Tibial nerve (tissue), 4 donors: ENCODE measurements around the gene EXO5. TPM values are rescaled to one million over a fixed set of nuclear protein-coding genes. Genes with fewer than 3 reads are reported as not detected.
"Not testable (repeated sequence)": the region's sequence is repeated elsewhere in the genome, so short reads cannot be mapped to it uniquely, and the experiment has no call there.

ENCODE experiments used
- DNase-seq, 2 donors: peaks; one replicate each; pipeline ENCODE4 v3.0.0-alpha.2; 2019; ENCODE audit warnings: low spot score in 2 of 2
- H3K27ac ChIP-seq, 4 donors: fragments of 200-600 bp; sonication (generic) in 3 of 4; one replicate each; pipeline ENCODE4 v1.5.1; 2017 to 2019; ENCODE audit warnings: mild to moderate bottlenecking in 1 of 4
- H3K27me3 ChIP-seq, 2 donors: fragments of 200-600 bp; sonication (generic) in 1 of 2; one replicate each; pipeline versions ENCODE4 v1.5.1 to v1.6.0; 2017 to 2019
- H3K36me3 ChIP-seq, 3 donors: fragments of 200-600 bp; sonication (generic); one replicate each; pipeline ENCODE4 v1.5.1; 2018 to 2019
- H3K4me1 ChIP-seq, 4 donors: fragments of 200-600 bp; sonication (generic) in 3 of 4; one replicate each; pipeline ENCODE4 v1.5.1; 2017 to 2019
- H3K4me3 ChIP-seq, 4 donors: fragments of 200-600 bp; sonication (generic) in 3 of 4; one replicate each; pipeline ENCODE4 v1.5.1; 2017 to 2019; ENCODE audit warnings: mild to moderate bottlenecking in 1 of 4, moderate library complexity in 1 of 4
- H3K9me3 ChIP-seq, 4 donors: fragments of 200-600 bp; sonication (generic) in 3 of 4; one replicate each; pipeline ENCODE4 v1.5.1; 2017 to 2019
- EP300 ChIP-seq, 2 donors: sonication (generic); formaldehyde crosslinking; IDR thresholded peaks; one replicate each; pipeline ENCODE4 v1.6.1; 2017; ENCODE audit warnings: antibody characterized with exemption in 2 of 2, mild to moderate bottlenecking in 1 of 2
- POLR2A ChIP-seq, 2 donors: fragments of 450-650 bp; IDR thresholded peaks; one replicate each; pipeline ENCODE4 v1.6.1; 2017; ENCODE audit warnings: antibody characterized with exemption in 2 of 2, mild to moderate bottlenecking in 2 of 2, moderate library complexity in 2 of 2
- WGBS, 2 donors: methylation state at CpG; one replicate each; pipeline ENCODE4 v1.1.5; 2018; 5-methylcytosine and 5-hydroxymethylcytosine counted together
- total RNA-seq, 4 donors: library from RNA; depleted of rRNA; stranded (reverse); fragments of >200 nt; gene quantifications; one replicate each; pipeline ENCODE4 v1.1.0, GENCODE V29; 2016
- TF ChIP-seq, protein P1 (sequence below), 5 experiments: fragments of 200-600 bp in 3 of 5; fragments of 450-650 bp in 2 of 5; sonication (generic) in 3 of 5; IDR thresholded peaks; one replicate each; pipeline ENCODE4 v1.5.1; 2016 to 2019; ENCODE audit warnings: antibody characterized with exemption in 5 of 5, mild to moderate bottlenecking in 3 of 5, moderate library complexity in 2 of 5

The EXO5 gene
- total RNA-seq, 4 donors from 2014 or later = 2.0 to 6.5 (median 4.6) TPM

DNA sequence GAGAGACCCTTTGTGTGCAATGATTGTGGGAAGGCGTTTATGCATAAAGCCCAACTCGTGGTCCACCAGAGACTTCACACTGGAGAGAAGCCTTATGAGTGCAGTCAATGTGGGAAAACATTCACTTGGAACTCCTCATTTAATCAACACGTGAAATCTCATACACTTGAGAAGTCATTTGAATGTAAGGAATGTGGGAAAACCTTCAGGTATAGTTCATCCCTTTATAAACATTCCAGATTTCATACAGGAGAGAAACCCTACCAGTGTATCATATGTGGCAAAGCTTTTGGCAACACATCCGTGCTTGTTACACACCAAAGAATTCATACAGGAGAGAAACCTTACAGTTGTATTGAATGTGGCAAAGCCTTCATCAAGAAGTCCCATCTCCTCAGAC lies 38.4 kb downstream of the EXO5 start:
- DNase-seq = no peak
- Histone ChIP-seq H3K27ac (no peak overlapping the region), H3K27me3 (no peaks in the 10 kb centered on the region), H3K9me3 (peaks cover 0 to 31% (median 11%) of the 10 kb centered on the region in 4 donors), H3K36me3 (peaks cover 0 to 65% (median 0%) of the 10 kb centered on the region in 3 donors), H3K4me1 (no peaks in the 10 kb centered on the region), H3K4me3 (no peak overlapping the region)
- TF ChIP-seq EP300 (IDR thresholded peaks at IDR 0.05) (no peak), POLR2A (IDR thresholded peaks at IDR 0.05) (no peak)
- TF ChIP-seq, protein P1, sequence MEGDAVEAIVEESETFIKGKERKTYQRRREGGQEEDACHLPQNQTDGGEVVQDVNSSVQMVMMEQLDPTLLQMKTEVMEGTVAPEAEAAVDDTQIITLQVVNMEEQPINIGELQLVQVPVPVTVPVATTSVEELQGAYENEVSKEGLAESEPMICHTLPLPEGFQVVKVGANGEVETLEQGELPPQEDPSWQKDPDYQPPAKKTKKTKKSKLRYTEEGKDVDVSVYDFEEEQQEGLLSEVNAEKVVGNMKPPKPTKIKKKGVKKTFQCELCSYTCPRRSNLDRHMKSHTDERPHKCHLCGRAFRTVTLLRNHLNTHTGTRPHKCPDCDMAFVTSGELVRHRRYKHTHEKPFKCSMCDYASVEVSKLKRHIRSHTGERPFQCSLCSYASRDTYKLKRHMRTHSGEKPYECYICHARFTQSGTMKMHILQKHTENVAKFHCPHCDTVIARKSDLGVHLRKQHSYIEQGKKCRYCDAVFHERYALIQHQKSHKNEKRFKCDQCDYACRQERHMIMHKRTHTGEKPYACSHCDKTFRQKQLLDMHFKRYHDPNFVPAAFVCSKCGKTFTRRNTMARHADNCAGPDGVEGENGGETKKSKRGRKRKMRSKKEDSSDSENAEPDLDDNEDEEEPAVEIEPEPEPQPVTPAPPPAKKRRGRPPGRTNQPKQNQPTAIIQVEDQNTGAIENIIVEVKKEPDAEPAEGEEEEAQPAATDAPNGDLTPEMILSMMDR (IDR thresholded peaks at IDR 0.05) = no peak
- 95 to 97% methylated on average over 4 of the region's 4 CpGs for WGBS, 2 donors

DNA sequence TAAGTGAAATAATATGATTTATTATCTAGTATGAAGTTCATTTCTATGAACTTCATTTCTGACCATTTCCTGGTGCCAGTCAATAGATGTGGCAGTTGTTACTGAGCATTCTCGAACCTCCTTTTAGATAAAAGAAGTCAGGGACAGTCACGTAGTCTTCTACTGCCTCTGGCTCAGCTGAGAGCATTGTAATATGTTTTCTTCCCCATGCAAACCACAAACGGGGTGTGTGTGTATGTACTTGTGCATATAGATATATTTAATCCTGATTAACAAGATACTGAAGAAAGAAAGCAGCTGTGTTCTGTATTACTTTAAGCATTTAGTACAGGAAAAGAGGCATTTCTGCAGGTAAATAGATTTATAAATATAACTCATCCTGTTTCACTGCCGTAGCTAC lies 44.5 kb downstream of the EXO5 start:
- TF ChIP-seq EP300 (IDR thresholded peaks at IDR 0.05) = no peak
- no peak for TF ChIP-seq POLR2A (IDR thresholded peaks at IDR 0.05)
- TF ChIP-seq, protein P1 (IDR thresholded peaks at IDR 0.05) = no peak
- Histone ChIP-seq H3K4me3 (no peak overlapping the region), H3K4me1 (no peaks in the 10 kb centered on the region), H3K27ac (no peak overlapping the region), H3K27me3 (no peaks in the 10 kb centered on the region), H3K9me3 (peaks cover 0 to 6% (median 3%) of the 10 kb centered on the region in 4 donors), H3K36me3 (peaks cover 0 to 5% (median 0%) of the 10 kb centered on the region in 3 donors)
- WGBS, 2 donors = 67 to 72% methylated on average over 4 of the region's 4 CpGs
- no peak for DNase-seq

DNA sequence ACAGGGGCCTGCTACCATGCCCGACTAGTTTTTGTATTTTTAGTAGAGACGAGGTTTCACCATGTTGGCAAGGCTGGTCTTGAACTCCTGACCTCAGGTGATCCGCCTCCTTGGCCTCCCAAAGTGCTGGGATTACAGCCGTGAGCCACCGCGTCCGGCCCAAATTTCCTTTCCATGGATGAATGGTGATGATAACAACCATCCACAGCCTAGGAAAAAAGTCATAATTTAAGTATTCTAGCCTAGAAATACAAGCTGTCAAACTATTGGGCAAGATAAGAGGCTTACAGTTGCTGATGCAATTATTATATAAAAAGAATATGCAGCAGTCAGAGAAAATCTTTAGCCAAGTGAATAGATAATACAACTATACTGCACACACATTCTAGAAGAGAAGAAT lies 46.2 kb downstream of the EXO5 start:
- not testable (repeated sequence) for H3K27me3 ChIP-seq, H3K4me3 ChIP-seq, H3K9me3 ChIP-seq, DNase-seq, H3K4me1 ChIP-seq, H3K36me3 ChIP-seq, H3K27ac ChIP-seq
- WGBS, 2 donors = 87 to 88% methylated on average over 7 of the region's 7 CpGs

DNA sequence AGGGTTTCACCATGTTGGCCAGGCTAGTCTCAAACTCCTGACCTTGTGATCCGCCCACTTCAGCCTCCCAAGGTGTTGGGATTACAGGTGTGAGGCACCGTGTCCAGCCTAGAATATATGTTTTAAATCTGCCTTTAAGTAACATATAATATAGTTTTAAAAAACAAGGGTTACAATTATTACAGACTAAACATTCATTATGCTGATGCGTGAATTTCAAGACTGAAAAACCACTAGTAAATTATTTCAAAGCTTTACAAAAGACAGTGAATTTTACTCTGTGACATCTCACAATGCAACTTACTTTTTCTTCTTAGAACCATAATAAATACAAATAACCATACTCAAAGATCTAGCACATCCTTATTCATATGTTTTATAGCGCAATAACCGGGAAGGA lies 47.6 kb downstream of the EXO5 start:
- TF ChIP-seq, protein P1 (IDR thresholded peaks at IDR 0.05) = no peak
- TF ChIP-seq EP300 (IDR thresholded peaks at IDR 0.05) (no peak), POLR2A (IDR thresholded peaks at IDR 0.05) (no peak)
- Histone ChIP-seq H3K27me3 (no peaks in the 10 kb centered on the region), H3K4me3 (no peak overlapping the region), H3K36me3 (no peaks in the 10 kb centered on the region), H3K4me1 (no peaks in the 10 kb centered on the region), H3K9me3 (no peaks in the 10 kb centered on the region), H3K27ac (no peak overlapping the region)
- 90 to 92% methylated on average over 5 of the region's 5 CpGs for WGBS, 2 donors
- DNase-seq = no peak

DNA sequence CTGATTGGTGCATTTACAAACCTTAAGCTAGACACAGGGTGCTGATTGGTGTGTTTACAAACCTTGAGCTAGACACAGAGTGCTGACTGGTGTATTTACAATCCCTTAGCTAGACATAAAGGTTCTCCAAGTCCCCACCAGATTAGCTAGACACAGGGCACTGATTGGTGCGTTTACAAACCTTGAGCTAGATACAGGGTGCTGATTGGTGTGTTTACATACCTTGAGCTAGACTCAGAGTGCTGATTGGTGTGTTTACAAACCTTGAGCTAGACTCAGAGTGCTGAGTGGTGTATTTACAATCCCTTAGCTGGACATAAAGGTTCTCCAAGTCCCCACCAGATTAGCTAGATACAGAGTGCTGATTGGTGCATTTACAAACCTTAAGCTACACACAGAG lies 49.7 kb downstream of the EXO5 start:
- not testable (repeated sequence) for H3K9me3 ChIP-seq, DNase-seq, H3K27me3 ChIP-seq, H3K4me1 ChIP-seq, H3K36me3 ChIP-seq, H3K27ac ChIP-seq, H3K4me3 ChIP-seq
- WGBS, 2 donors = 100% methylated on average over 1 of the region's 1 CpG

DNA sequence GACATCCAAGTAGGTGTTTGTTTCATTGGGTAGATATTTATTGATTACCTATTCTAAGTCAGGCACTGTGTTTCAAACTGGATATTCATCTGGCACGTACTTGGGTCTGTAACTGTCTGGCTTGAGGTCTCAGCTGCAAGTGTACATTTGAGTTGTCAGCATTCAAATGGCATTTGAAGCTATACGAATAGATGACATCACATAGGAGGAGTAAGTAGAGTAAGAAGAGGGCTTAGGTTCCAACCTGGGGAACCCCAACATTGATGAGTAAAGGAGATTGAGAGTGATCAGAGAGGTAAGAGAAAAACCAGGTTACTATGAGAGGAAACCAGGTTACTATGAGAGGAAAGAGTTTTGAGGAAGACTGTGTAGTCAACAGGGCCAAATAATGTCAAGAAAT lies 53.6 kb downstream of the EXO5 start:
- no peak for TF ChIP-seq POLR2A (IDR thresholded peaks at IDR 0.05)
- no peak for TF ChIP-seq EP300 (IDR thresholded peaks at IDR 0.05)
- TF ChIP-seq, protein P1 (IDR thresholded peaks at IDR 0.05) = no peak
- DNase-seq = no peak

More for the DNA sequence above, 53.6 kb downstream of the EXO5 start:
- H3K4me3 ChIP-seq = no peak overlapping the region
- WGBS, 2 donors = 79 to 83% methylated on average over 2 of the region's 2 CpGs
- H3K36me3 ChIP-seq = no peaks in the 10 kb centered on the region
- no peaks in the 10 kb centered on the region for H3K9me3 ChIP-seq
- H3K4me1 ChIP-seq = no peaks in the 10 kb centered on the region
- no peak overlapping the region for H3K27ac ChIP-seq
- H3K27me3 ChIP-seq = no peaks in the 10 kb centered on the region
